D721Med (cell line): Measurements from ENCODE around the gene ZNF75A.

Experiments used
- DNase-seq: peaks from one replicate; pipeline ENCODE4 v3.0.0; 2011; ENCODE audit warnings: low spot score; ENCODE audit not compliant: insufficient read length
- FAIRE-seq: peaks from 2 replicates; lab custom pipeline; 2011; peaks lifted over from hg19 to GRCh38; lab: Jason Lieb, UNC
- TF ChIP-seq, protein P1 (sequence below): IDR thresholded peaks from 2 replicates; pipeline ENCODE4 v1.5.1; 2012; ENCODE audit warnings: mild to moderate bottlenecking, control low read depth; ENCODE audit not compliant: insufficient read depth; ENCODE audit errors: missing control alignments

The ZNF75A gene

DNA sequence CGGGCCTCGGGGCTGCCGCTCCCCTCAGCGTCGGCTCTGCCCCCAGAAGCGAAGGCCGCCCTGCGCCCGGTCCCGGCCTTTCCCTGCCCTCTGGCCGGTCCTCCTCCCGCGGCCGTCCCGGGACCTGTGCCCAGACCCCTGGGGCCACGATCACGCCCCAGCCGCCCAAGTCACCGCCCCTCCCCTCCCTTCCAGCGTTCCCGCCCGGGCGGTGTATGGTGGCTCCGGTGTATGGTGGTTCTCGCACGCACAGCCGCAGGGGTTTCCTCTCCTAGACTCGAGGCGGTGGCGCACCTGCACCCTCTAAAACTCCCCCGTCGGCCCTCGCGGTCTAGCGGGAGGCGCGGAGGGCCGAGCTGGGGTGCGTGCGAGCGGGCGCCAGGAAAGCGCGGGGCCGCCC, 10.1 kb upstream of the ZNF75A start:
- FAIRE-seq, result no peak
- TF ChIP-seq, protein P1, sequence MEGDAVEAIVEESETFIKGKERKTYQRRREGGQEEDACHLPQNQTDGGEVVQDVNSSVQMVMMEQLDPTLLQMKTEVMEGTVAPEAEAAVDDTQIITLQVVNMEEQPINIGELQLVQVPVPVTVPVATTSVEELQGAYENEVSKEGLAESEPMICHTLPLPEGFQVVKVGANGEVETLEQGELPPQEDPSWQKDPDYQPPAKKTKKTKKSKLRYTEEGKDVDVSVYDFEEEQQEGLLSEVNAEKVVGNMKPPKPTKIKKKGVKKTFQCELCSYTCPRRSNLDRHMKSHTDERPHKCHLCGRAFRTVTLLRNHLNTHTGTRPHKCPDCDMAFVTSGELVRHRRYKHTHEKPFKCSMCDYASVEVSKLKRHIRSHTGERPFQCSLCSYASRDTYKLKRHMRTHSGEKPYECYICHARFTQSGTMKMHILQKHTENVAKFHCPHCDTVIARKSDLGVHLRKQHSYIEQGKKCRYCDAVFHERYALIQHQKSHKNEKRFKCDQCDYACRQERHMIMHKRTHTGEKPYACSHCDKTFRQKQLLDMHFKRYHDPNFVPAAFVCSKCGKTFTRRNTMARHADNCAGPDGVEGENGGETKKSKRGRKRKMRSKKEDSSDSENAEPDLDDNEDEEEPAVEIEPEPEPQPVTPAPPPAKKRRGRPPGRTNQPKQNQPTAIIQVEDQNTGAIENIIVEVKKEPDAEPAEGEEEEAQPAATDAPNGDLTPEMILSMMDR, result no peak
- no peak for DNase-seq

DNA sequence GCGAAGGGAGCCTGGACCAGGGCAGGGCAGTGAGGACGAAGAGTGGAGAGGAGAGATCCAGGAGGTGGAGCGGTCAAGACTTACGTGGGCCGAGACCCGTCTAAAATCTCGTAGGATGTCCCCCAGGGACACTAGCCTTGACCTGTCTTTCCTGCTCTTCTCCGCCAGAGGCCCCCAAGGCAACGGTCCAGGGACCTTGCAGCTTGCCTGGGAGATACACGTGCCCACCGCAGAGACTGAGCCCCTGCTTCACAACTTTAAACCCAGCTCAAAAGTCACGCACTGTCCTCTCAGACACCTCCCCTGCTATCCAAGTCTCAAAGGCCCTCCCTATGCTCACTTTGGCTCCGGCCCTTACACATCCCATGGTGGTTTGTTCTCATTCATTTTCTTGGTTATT, 9.5 kb upstream of the ZNF75A start:
- TF ChIP-seq, protein P1, result no peak
- no peak for FAIRE-seq
- no peak for DNase-seq

DNA sequence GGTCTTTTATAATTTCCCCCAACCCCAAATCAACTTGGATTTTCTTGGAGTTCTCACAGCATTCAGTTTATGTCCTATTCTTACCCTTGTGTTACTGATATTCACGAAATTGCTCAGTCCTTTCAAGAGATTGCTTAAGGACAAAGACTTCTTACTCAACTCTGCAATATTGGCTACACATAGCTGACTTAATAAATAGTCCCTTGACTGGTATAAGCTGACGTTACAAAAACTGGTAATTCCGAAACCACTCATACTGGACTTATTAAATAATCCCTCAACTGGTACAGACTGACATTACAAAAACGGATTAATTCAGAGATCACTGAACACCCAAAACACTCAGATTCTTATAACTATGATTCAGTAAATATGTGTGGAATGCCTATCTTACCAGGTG, 927 bp upstream of the ZNF75A start:
- no peak for FAIRE-seq
- no peak for DNase-seq
- TF ChIP-seq, protein P1, result no peak

DNA sequence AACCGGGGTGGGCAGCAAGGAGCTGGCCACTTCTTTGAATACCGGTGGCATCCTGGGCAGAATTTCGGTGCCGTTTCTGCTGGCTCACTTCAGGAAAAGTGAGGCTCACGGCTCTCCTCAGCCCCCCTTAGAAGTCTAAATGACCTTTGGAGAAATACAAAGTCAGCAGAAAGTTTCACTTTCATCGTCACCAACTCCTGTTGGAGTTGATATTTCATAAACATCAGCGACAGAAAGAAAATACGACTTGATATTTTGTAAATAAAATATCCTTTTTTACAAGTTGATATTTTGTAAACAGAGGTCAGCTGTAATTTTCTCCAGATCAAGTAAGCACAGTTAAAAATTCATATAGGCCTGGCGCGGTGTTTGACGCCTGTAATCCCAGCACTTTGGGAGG, 781 bp downstream of the ZNF75A start:
- TF ChIP-seq, protein P1, result no peak
- no peak for DNase-seq
- no peak for FAIRE-seq

DNA sequence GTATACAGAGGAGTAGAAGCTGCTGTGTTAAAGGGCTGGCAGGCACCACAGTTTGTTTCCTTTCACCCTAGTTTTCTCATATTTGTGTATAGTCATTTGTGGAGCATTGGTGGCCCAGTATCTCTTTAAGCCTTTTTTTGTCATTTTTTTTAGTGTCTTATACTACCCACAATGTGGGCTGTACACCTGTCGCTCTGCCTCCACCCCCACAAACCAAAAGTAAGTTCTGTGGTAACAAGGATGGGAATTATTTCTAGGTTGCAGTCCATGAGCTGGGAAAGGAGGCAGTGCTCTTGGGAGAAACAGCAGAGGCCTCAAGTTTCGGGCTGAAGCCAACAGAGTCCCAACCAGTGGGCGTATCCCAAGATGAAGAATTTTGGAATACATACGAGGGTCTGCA, 6.2 kb downstream of the ZNF75A start:
- FAIRE-seq, result no peak
- TF ChIP-seq, protein P1, result no peak
- DNase-seq, result no peak

DNA sequence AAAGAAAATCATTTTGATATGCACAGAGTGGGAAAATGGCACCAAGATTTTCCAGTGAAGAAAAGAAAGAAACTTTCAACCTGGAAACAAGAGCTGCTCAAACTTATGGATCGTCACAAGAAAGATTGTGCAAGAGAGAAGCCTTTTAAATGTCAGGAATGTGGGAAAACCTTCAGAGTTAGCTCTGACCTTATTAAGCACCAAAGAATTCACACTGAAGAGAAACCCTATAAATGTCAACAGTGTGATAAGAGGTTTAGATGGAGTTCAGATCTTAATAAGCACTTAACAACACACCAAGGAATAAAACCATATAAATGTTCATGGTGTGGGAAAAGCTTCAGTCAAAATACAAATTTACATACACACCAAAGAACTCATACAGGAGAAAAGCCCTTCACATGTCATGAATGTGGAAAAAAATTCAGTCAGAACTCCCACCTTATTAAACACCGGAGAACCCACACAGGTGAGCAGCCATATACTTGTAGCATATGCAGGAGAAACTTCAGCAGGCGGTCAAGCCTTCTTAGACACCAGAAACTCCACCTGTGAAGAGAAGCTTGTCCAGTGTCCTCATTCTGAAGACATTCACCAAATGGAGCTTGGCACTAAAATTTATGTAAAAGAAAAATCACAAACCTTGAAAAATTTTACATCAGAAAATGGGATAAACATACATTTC, 12.2 kb downstream of the ZNF75A start:
- TF ChIP-seq, protein P1, result no peak
- DNase-seq (no peak), FAIRE-seq (no peak)

DNA sequence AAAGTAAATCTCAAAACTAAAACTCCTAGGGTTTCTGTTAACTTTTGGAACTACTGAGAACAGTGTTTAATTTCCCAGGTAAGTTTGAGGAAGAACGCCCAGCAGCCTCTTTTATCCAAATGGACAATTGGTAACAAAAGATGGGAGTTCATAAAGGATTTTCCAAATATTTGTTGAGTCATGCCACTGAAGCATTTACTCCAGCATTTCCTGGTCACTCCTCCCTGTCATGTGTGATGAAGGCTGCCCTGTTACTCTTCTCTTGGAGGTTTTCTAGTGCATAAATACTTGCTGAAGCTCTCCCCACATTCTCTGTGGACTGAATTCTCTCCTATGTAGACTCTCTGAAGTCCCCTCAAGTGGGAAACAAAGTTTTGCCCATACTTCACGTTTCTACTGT, 16.5 kb downstream of the ZNF75A start:
- DNase-seq (no peak), FAIRE-seq (no peak)
- TF ChIP-seq, protein P1, result no peak
